KOPT-K1 (cell line): Measurements from ENCODE around the gene FAM187B.

Experiments
- H3K27ac ChIP-seq: fragments of 200-600 bp; sonication (generic); 2 replicates; pipeline ENCODE4 v1.5.1; 2016; ENCODE audit warnings: antibody characterized with exemption, mild to moderate bottlenecking, low read depth, low read length; ENCODE audit not compliant: poor library complexity, severe bottlenecking
- H3K36me3 ChIP-seq: fragments of 200-600 bp; sonication (generic); 2 replicates; pipeline ENCODE4 v1.5.1; 2017; ENCODE audit warnings: antibody characterized with exemption, mild to moderate bottlenecking, low read length, moderate library complexity; ENCODE audit not compliant: insufficient read depth
- H3K9me3 ChIP-seq: fragments of 200-600 bp; sonication (generic); 2 replicates; pipeline ENCODE4 v1.5.1; 2017; ENCODE audit warnings: antibody characterized with exemption, low read length, mild to moderate bottlenecking; ENCODE audit not compliant: insufficient read depth, poor library complexity, severe bottlenecking

Gene FAM187B

DNA sequence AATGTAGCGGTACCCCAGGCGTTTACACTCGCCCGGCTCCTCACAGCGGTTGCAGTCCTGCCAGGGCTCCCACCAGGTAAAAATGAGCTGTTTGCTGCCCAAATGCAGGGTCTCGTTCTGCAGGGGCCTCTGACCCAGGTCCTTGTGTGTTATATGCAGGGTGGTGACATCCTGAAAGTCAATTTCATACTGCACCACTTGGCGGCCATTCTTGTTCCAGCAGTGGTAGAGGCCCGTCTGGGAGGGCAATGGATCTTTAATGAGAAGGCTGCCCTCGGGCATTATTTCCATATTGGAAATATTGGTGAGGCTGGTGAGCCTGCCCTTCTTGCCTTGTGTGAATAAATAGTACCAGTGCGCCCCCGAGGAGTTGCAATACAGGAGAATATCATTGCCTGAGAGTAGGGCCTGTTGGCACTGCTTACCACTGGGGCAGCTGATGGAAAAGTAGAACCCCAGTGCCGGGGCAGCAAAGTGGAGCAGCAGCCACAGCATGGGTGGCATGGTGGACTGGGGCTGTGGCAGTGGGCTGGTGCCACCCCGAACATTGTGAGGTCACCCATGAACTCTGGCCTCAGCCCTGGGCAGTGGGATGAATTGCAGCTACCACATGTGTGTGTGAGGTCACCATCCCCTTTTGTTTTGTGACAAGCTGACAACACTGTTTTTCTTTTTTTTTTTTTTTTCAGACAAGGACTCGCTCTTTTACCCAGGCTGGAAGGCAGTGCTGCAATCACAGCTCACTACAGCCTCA is at the start of gene FAM187B:
Gene FAM187B (minus strand): TSS at position 563 of the 754 bp plus-strand sequence. CDS start 59 bp downstream, at position 504.
- Histone ChIP-seq H3K27ac (no peak within 1 kb of the TSS), H3K36me3 (no peaks in the 10 kb centered on the region), H3K9me3 (no peaks in the 10 kb centered on the region)

DNA sequence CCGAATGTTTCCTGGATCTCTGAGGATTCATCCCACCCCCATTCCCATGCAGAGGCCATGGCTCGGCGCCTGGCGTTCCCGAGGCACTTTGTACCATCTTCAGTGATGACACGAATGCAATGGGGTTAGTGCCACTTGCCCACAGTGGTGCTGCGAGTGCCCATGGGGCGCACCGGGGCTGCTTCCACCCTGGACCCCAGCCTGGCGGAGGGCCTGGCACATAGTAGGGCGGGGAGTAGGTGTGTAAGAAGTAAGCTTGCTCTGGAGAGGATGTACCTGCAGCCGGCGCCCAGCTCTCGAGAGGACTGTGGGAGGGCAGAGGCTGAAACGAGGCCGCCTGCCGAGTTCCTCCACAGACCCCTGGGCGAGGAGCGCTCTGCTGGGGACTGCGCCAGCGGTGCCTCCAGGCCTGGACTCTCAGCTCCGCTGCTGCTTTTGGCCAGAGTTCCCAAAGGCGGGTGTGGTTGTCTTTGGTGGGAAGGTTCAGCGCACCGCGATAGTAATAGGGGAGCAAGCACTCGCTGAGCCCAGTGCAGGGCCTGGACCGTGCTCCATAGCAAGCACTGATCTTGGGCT is 48.3 kb upstream of the FAM187B start:
- Histone ChIP-seq H3K9me3 (no peaks in the 10 kb centered on the region), H3K36me3 (peaks cover 79% of the 10 kb centered on the region), H3K27ac (no peak overlapping the region)

DNA sequence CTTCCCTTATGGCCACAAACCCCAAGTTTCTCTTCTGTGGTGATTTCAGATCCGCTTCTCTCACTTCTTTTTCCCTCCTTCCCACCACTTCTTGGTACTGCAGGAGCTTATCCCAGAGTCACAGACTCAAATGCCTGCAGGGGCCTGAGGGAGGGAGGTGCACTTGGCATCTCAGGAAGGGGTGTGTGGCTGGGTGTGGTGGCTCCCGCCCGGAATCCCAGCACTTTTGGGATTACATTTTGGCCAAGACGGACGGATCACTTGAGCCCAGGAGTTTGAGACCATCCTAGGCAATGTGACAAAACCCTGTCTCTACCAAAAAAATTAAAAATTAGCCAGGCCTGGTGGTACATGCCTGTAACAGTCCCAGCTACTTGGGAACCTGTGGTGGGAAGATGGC is 45.8 kb upstream of the FAM187B start:
- Histone ChIP-seq H3K36me3 (peaks cover 92% of the 10 kb centered on the region), H3K9me3 (no peaks in the 10 kb centered on the region)

GRCh38 chr19:35273686-35274259 is 45.2 kb upstream of the FAM187B start:
- peaks cover 87% of the 10 kb centered on the region for H3K36me3 ChIP-seq
- H3K9me3 ChIP-seq, result no peaks in the 10 kb centered on the region
- no peak overlapping the region for H3K27ac ChIP-seq

More for the DNA sequence above, 45.8 kb upstream of the FAM187B start:
- no peak overlapping the region for H3K27ac ChIP-seq

DNA sequence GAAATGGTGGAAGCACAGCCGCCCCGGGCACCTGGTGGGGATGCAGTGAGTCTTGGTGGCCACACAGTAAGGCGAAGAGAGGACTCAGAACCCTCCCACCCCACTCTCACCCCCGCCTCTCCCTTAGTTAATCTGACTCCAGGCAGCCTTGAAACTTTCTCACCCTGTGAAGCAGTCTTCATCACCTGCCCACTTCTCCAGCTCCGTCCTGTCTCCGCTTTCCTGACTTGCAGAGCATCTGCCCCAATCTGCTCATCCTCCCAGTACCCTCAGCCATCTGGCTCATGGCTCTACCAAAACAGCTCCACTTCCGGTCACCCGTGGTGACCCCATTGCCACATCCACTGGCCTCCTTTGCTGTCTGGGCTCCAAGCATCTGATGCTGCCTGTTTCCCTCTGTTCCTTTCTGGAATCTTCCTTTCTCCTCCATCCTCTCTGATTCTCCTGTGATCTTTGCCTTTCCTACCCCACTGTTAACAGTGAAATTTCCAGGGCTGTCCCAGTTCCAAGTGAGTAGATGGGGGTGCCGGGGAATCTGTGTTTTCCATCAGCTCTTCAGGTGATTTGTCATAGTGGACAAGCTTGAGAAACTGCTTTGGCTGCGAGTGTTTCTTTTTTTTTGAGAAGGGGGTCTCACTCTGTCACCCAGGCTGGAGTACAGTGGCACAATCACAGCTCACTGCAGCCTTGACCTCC is 44.6 kb upstream of the FAM187B start:
- Histone ChIP-seq H3K36me3 (peaks cover 80% of the 10 kb centered on the region), H3K9me3 (no peaks in the 10 kb centered on the region), H3K27ac (no peak overlapping the region)

DNA sequence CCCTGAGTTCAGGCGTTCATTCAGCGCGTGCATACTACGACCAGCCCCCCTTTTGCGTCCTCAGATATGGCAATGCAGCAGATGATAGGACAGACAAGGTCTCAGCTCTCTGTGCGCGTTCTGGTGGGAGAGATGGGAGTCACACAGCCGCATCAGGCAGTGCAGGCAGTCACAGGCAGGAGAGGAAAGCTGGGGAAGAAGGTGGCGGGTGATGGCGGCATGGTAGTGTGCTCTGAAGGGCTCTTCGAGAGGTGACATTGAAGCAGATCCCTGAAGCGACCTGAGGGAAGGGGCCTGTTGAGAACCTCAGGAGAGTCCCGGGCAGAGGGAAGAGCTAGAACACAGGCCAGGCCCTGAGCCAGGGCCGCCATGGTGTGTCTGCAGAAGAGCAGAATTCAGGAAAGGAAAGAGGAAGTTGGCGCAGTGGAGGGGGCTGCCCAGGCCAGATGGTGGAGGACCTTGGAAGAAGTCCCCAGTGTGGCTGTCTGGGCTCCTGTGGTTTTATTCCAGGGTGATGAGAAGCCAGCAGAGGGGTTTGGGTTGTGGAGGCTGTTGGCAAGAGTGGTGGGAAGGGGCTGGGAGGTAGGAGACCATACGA is 43.7 kb upstream of the FAM187B start:
- no peak overlapping the region for H3K27ac ChIP-seq
- peaks cover 71% of the 10 kb centered on the region for H3K36me3 ChIP-seq

GRCh38 chr19:35271546-35271945 is 43.0 kb upstream of the FAM187B start:
- H3K36me3 ChIP-seq, result peaks cover 64% of the 10 kb centered on the region
- H3K9me3 ChIP-seq, result no peaks in the 10 kb centered on the region
- no peak overlapping the region for H3K27ac ChIP-seq

More for the DNA sequence above, 43.7 kb upstream of the FAM187B start:
- H3K9me3 ChIP-seq, result no peaks in the 10 kb centered on the region

DNA sequence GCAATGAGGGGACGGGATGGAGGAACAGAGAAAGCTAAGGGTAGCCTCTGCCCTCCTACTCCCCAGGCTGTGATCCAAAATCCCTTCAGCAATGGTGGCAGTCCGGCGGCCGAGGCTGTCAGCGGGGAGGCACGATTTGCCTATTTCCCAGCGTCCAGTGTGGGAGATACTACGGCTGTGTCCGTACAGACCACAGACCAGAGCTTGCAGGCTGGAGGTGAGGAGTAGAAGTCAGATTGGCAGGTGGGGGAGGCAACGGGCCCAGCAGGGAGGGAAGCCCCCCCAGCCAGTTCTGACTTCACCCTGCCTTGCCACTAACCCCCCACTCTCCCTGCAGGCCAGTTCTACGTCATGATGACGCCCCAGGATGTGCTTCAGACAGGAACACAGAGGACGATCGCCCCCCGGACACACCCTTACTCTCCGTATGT is 41.9 kb upstream of the FAM187B start:
- Histone ChIP-seq H3K27ac (no peak overlapping the region), H3K9me3 (no peaks in the 10 kb centered on the region), H3K36me3 (peaks cover 53% of the 10 kb centered on the region)

DNA sequence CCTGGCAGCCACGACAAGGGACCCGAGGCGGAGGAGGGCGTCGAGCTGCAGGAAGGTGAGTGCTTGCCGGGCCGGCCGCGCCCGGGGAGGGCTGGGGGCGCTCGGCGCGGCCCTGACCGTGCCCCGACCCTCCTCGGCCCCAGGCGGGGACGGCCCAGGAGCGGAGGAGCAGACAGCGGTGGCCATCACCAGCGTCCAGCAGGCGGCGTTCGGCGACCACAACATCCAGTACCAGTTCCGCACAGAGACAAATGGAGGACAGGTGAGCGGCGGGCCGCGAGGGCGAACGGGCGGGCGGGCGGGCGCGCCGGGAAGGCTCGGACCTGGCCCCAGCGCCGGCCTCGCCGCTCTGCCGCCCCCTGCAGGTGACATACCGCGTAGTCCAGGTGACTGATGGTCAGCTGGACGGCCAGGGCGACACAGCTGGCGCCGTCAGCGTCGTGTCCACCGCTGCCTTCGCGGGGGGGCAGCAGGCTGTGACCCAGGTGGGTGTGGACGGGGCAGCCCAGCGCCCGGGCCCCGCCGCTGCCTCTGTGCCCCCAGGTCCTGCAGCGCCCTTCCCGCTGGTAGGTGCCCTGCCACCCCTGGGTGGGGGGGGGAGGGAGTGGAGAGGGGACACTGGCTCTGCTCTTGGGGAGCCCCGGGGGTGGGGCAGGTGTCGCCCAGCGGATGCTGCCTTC is 41.0 kb upstream of the FAM187B start:
- peaks cover 46% of the 10 kb centered on the region for H3K36me3 ChIP-seq
- H3K27ac ChIP-seq, result peak overlapping the region; percentile 82
- no peaks in the 10 kb centered on the region for H3K9me3 ChIP-seq

DNA sequence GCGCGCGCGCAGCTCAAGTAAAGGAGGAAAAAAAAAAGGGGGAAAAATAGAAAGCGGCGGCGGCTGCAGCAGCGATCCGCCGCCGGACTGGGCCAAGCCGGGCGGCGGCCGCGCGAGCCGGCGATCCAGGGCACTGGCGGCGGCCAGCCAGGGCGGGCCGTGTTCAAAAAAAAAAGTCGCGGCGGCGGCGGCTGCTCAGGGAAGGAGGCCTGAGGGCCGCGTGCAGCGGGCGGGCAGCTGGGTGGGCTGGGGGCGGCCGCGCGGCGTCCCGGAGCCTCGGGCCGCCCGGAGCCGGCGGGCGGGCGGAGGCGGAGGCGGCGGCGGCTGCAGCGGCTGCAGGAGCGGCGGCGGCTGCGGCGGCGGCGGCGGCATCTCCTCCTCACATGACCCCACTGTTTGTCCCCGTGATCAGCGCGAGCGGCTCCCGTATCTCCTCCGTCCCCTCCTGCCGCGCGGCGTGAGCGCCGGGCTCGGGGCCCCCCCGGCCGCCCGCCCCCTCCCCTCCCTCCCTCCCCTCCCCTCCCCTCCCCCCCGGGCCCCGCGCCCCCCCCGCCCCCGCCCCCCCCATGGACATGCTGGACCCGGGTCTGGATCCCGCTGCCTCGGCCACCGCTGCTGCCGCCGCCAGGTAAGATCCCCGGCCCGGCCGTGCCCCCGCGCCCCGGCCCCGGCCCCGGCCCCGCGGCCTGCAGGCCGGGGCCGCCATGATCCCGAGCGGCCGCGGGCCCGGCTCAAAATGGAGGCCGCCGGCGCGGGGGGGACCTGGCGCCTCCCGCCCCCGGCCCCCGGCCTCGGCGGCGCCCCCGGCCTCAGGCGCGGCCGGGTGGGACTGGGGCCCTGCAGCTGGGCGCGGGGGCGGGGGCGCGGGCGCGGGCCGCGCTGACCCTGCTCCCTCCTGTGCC is 40.2 kb upstream of the FAM187B start, which contains the start of gene USF2:
Gene USF2 (plus strand): TSS at position 427 of the 902 bp plus-strand sequence. CDS start 140 bp downstream, at position 567.
- H3K9me3 ChIP-seq, result no peaks in the 10 kb centered on the region
- peaks cover 38% of the 10 kb centered on the region for H3K36me3 ChIP-seq
- H3K27ac ChIP-seq, result peak within 1 kb of the TSS; percentile 83

GRCh38 chr19:35267818-35268535 is 39.4 kb upstream of the FAM187B start:
- peak overlapping the region; percentile 83 for H3K27ac ChIP-seq
- peaks cover 30% of the 10 kb centered on the region for H3K36me3 ChIP-seq
- no peaks in the 10 kb centered on the region for H3K9me3 ChIP-seq

- H3K9me3 ChIP-seq, result no peaks in the 10 kb centered on the region
- peaks cover 25% of the 10 kb centered on the region for H3K36me3 ChIP-seq
- peak overlapping the region; percentile 83 for H3K27ac ChIP-seq
Measured at GRCh38 chr19:35267353-35267817, 38.8 kb upstream of the FAM187B start.
